Measurements from ENCODE around the gene TBC1D9B. TPM values are rescaled to one million over a fixed set of nuclear protein-coding genes. Genes with fewer than 3 reads are reported as not detected.

The TBC1D9B gene
- polyA plus RNA-seq, 2 of the 4 experiments (the other 2 are of a cell fraction): 37.2 to 64.7 TPM

- ATAC-seq: no peak
- Histone ChIP-seq H3K4me1 (peaks cover 9% of the 10 kb centered on the region), H3K27ac (no peak overlapping the region), H3K4me3 (no peak overlapping the region), H3K4me2 (no peak overlapping the region), H3K9me3 (no peaks in the 10 kb centered on the region)
- CTCF ChIA-PET: interaction anchor here (1.3 kb wide), 1 partner anchor 10 kb away, joined by 3 read pairs; no protein-coding TSS in a partner anchor
- FAIRE-seq: no peak
- POLR2A ChIA-PET: no interaction called here
- no peak for TF ChIP-seq ATOH8 (CRISPR knock-in tag; IDR thresholded peaks at IDR 0.05; ENCODE audit: low read depth)
- TF ChIP-seq CEBPB (IDR thresholded peaks at IDR 0.05): no peak
- no peak for TF ChIP-seq E2F6 (IDR thresholded peaks at IDR 0.05; ENCODE audit: borderline replicate concordance, low read depth)
- TF ChIP-seq KDM5A (IDR thresholded peaks at IDR 0.05): no peak
- TF ChIP-seq PBX3 (IDR thresholded peaks at IDR 0.05): no peak
- DNase-seq (ENCODE audit: low read depth in 1 of 2, low spot score in 1 of 2): no peak
- WGBS (ENCODE audit: missing lambda C conversion rate): 88% methylated on average over 11 of the region's 19 CpGs
Observed at GRCh38 chr5:179912951-179913350, 5.3 kb upstream of the TBC1D9B start.

GRCh38 chr5:179912386-179912785, 4.7 kb upstream of the TBC1D9B start:
- no peak for ATAC-seq
- no peak overlapping the region for H3K4me2 ChIP-seq
- no peak for FAIRE-seq
- CTCF ChIA-PET: interaction anchor here (1.0 kb wide), 1 partner anchor 178 kb away, joined by 5 read pairs; no protein-coding TSS in a partner anchor
- H3K4me3 ChIP-seq: no peak overlapping the region
- TF ChIP-seq JUNB (IDR thresholded peaks at IDR 0.05) (no peak), BCL3 (IDR thresholded peaks at IDR 0.05) (no peak), MYC (IDR thresholded peaks at IDR 0.05; ENCODE audit: borderline replicate concordance, low read length) (no peak), HOXB13 (CRISPR knock-in tag; IDR thresholded peaks at IDR 0.05; ENCODE audit: low read depth) (no peak)
- H3K4me1 ChIP-seq: peaks cover 9% of the 10 kb centered on the region
- no peak for DNase-seq (ENCODE audit: low read depth in 1 of 2, low spot score in 1 of 2)
- H3K9me3 ChIP-seq: no peaks in the 10 kb centered on the region
- WGBS (ENCODE audit: missing lambda C conversion rate): 79% methylated on average over 7 of the region's 7 CpGs
- POLR2A ChIA-PET: no interaction called here
- H3K27ac ChIP-seq: no peak overlapping the region

- Histone ChIP-seq H3K9me3 (no peaks in the 10 kb centered on the region), H3K4me3 (no peak overlapping the region), H3K4me1 (peaks cover 11% of the 10 kb centered on the region), H3K27ac (no peak overlapping the region), H3K4me2 (no peak overlapping the region)
- ChIA-PET POLR2A (no interaction called here), CTCF (interaction anchor here (0.6 to 1.5 kb wide), 4 partner anchors 31 to 117 kb away, joined by 3 to 7 read pairs (median 3); no protein-coding TSS in a partner anchor)
- no peak for DNase-seq (ENCODE audit: low read depth in 1 of 2, low spot score in 1 of 2)
- ATAC-seq: no peak
- 66% methylated on average over 6 of the region's 6 CpGs for WGBS (ENCODE audit: missing lambda C conversion rate)
- FAIRE-seq: no peak
- no peak for TF ChIP-seq BCL3 (IDR thresholded peaks at IDR 0.05)
- no peak for TF ChIP-seq RFX5 (IDR thresholded peaks at IDR 0.05)
- no peak for TF ChIP-seq KDM5A (IDR thresholded peaks at IDR 0.05)
- no peak for TF ChIP-seq NR3C1 (IDR thresholded peaks at IDR 0.05)
- no peak for TF ChIP-seq RAD21 (conservative IDR thresholded peaks at IDR 0.05 in 1 of 2, IDR thresholded peaks at IDR 0.05 in 1 of 2)
- TF ChIP-seq NPAS2 (CRISPR knock-in tag; IDR thresholded peaks at IDR 0.05; ENCODE audit: borderline replicate concordance): no peak
- no peak for TF ChIP-seq CBX8 (IDR thresholded peaks at IDR 0.05)
- no peak for TF ChIP-seq REST (IDR thresholded peaks at IDR 0.05)
- no peak for TF ChIP-seq RNF2 (IDR thresholded peaks at IDR 0.05; ENCODE audit: borderline replicate concordance, low read depth)
- TF ChIP-seq GATA3 (IDR thresholded peaks at IDR 0.05; ENCODE audit: borderline replicate concordance): no peak
- no peak for TF ChIP-seq EP300 (IDR thresholded peaks at IDR 0.05)
- TF ChIP-seq MAFK (IDR thresholded peaks at IDR 0.05; ENCODE audit: partially characterized antibody): no peak
- TF ChIP-seq EHMT2 (IDR thresholded peaks at IDR 0.05; ENCODE audit: low read depth): no peak
- no peak for TF ChIP-seq SREBF2 (IDR thresholded peaks at IDR 0.05)
- no peak for TF ChIP-seq RCOR1 (IDR thresholded peaks at IDR 0.05; ENCODE audit: low read depth, low read length)
- TF ChIP-seq FOSL2 (IDR thresholded peaks at IDR 0.05): no peak
- no peak for TF ChIP-seq FOSL2 (CRISPR knock-in tag; IDR thresholded peaks at IDR 0.05)
- no peak for TF ChIP-seq JUN (IDR thresholded peaks at IDR 0.05)
Observed at GRCh38 chr5:179909224-179909623, 1.5 kb upstream of the TBC1D9B start.

Measured in A549 (cell line).